B cell (primary cell): ENCODE data around the gene HIRIP3.

Source experiments
- EZH2 ChIP-seq: IDR thresholded peaks from 2 replicates; pipeline ENCODE4 v1.6.1; 2012; ENCODE audit warnings: borderline replicate concordance, low read depth, mild to moderate bottlenecking, moderate library complexity, low read length; ENCODE audit not compliant: insufficient read depth, poor library complexity, severe bottlenecking
- TF ChIP-seq, protein P1 (sequence below): fragments of 200-600 bp; IDR thresholded peaks from one replicate; pipeline ENCODE4 v1.8.0; 2022; ENCODE audit warnings: antibody characterized with exemption, mild to moderate bottlenecking

DNA sequence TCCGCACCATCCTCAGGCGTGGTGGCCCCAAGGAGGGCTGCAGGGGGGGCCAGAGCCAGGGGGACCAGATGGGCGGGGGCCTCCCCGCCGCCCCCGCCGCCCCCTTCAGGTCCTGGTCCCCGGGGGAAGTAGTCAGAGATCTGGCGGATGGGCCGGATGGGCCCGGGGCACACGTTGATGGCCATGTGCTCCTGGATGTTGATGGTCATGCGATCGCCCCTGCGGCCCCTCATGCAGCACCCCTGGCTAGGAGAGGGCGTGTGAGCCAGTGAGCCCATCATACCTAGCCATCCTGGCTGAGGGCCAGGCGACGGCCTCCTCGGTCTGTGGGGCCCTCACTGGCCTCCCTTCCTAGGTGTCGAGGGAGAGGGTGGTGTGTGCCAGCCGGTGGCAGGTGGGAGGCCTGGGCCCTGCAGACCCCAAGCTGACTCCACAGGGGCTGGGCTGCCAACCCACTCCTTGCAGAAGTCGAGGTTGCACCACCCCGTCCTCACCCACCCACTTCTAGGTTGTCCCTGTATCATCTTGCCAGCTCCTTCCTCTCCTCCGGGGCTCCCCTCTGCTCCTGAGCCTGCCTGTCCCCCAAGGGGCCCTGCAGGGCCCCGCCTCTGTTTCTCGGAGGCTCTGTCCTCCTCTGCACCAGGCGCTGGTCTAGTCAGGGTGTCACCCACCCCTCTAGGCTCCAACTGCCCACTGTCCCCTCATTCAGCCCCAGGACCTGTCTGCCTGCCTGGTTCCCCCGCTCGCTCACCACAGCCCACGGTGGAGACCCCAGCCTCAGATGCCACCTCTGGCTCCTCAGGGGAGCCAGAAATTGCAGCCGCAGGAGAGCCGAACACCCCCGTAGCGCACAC, 14.8 kb upstream of the HIRIP3 start:
- TF ChIP-seq, protein P1, sequence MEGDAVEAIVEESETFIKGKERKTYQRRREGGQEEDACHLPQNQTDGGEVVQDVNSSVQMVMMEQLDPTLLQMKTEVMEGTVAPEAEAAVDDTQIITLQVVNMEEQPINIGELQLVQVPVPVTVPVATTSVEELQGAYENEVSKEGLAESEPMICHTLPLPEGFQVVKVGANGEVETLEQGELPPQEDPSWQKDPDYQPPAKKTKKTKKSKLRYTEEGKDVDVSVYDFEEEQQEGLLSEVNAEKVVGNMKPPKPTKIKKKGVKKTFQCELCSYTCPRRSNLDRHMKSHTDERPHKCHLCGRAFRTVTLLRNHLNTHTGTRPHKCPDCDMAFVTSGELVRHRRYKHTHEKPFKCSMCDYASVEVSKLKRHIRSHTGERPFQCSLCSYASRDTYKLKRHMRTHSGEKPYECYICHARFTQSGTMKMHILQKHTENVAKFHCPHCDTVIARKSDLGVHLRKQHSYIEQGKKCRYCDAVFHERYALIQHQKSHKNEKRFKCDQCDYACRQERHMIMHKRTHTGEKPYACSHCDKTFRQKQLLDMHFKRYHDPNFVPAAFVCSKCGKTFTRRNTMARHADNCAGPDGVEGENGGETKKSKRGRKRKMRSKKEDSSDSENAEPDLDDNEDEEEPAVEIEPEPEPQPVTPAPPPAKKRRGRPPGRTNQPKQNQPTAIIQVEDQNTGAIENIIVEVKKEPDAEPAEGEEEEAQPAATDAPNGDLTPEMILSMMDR: no peak
- no peak for TF ChIP-seq EZH2
